GM12873 (cell line): ENCODE data around the gene ITLN2.

Experiments used
- TF ChIP-seq, protein P1 (sequence below): IDR thresholded peaks from 2 replicates; pipeline ENCODE4 v1.5.1; 2012; ENCODE audit warnings: low read depth, mild to moderate bottlenecking, moderate library complexity, low read length, control low read depth; ENCODE audit not compliant: insufficient read depth; ENCODE audit errors: missing control alignments

The ITLN2 gene

DNA sequence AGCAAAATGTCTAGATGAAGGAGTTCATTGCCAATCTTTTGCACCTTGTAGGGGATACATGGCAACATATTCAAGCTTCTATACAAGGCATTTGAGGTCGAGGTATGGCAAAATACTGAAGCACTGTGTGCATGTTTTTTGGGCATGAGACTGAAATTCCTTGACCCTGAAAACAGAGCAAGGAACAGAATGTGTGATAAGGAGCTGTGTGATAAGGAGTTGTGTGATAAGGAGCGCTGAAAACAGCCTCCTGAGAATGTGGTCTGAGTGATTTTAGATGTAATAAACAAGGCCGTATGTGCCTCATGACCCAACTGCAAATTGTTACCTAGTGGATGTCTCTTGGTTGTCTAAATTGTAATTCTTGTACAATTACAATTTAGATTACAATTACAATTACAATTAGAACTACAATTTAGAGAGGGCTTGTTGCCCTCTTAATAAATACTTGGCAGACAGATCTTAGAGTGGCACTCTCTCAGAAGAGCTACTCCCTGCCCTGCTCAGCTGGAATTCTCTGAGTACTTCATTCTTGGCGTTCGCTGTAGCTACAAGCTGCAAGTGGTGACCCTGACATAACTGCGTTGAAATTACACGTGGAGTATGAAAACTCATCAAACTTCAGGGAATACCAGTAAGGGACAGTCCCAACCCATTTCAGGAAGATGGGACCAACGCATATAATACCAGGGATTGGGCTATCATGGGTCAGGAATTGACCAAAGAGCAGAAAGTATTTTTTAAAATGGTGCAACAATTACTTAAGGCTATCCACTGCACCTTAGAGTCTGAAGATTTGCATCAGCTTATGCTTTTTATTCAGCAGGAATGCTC is 49.6 kb downstream of the ITLN2 start:
- TF ChIP-seq, protein P1, sequence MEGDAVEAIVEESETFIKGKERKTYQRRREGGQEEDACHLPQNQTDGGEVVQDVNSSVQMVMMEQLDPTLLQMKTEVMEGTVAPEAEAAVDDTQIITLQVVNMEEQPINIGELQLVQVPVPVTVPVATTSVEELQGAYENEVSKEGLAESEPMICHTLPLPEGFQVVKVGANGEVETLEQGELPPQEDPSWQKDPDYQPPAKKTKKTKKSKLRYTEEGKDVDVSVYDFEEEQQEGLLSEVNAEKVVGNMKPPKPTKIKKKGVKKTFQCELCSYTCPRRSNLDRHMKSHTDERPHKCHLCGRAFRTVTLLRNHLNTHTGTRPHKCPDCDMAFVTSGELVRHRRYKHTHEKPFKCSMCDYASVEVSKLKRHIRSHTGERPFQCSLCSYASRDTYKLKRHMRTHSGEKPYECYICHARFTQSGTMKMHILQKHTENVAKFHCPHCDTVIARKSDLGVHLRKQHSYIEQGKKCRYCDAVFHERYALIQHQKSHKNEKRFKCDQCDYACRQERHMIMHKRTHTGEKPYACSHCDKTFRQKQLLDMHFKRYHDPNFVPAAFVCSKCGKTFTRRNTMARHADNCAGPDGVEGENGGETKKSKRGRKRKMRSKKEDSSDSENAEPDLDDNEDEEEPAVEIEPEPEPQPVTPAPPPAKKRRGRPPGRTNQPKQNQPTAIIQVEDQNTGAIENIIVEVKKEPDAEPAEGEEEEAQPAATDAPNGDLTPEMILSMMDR, result no peak

DNA sequence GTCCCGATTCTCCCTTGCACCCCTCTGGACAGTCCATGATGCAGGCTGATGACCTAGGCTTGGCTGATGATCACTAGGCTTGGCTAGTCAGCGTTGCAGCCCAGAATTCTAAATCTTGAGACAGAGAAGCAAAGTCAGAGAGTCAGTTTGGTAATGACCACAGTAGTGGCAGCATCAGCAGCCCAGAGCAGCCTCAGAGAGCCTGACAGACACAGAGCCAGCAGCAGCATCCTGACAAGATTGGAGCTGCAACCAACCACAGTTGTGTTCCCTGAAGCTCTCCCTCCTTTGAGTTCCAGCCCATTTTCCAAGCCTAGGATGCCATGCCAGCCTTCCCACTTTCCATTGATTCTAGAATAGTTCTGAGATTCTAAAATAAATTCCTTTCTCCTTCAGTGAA is 52.8 kb downstream of the ITLN2 start:
- TF ChIP-seq, protein P1, result no peak
